Endodermal cell (in vitro differentiated cells): ENCODE data around the gene CKAP4. TPM values are rescaled to one million over a fixed set of nuclear protein-coding genes. Genes with fewer than 3 reads are reported as not detected.
A peak's percentile ranks its signal among the peaks of the same experiment; 100 is the strongest.

ENCODE experiments used
- DNase-seq: peaks from one replicate; pipeline ENCODE4 v3.0.0-alpha.2; 2017
- H3K27ac ChIP-seq: 2 replicates; pipeline ENCODE4 v1.5.1; 2013; ENCODE audit warnings: mild to moderate bottlenecking, low read depth, low read length, moderate library complexity
- H3K27me3 ChIP-seq: 2 replicates; pipeline ENCODE4 v1.6.1; 2013; ENCODE audit warnings: mild to moderate bottlenecking, low read length, moderate library complexity; ENCODE audit not compliant: insufficient read depth, control insufficient read depth, poor library complexity, severe bottlenecking
- H3K36me3 ChIP-seq: 2 replicates; pipeline ENCODE4 v1.7.0; 2013; ENCODE audit warnings: mild to moderate bottlenecking, low read length, moderate library complexity; ENCODE audit not compliant: control insufficient read depth, insufficient read depth
- H3K4me1 ChIP-seq: one replicate; pipeline ENCODE4 v1.7.0; 2013; ENCODE audit warnings: low read length; ENCODE audit not compliant: control insufficient read depth, insufficient read depth
- H3K4me3 ChIP-seq: 2 replicates; pipeline ENCODE4 v1.5.1; 2013; ENCODE audit warnings: mild to moderate bottlenecking, low read length, moderate library complexity
- H3K9ac ChIP-seq: 2 replicates; pipeline ENCODE4 v1.6.1; 2013; ENCODE audit warnings: mild to moderate bottlenecking, low read length, moderate library complexity; ENCODE audit not compliant: poor library complexity, severe bottlenecking; ENCODE audit errors: extremely low read depth
- H3K9me3 ChIP-seq: 2 replicates; pipeline ENCODE4 v1.6.1; 2013; ENCODE audit warnings: mild to moderate bottlenecking, low read length, moderate library complexity; ENCODE audit not compliant: control insufficient read depth
- H3K27ac Mint-ChIP-seq: 2 replicates; pipeline ENCODE4 v1.8.0; 2020; ENCODE audit warnings: mixed read lengths
- H3K27me3 Mint-ChIP-seq: 2 replicates; pipeline ENCODE4 v1.8.0; 2021; ENCODE audit warnings: mild to moderate bottlenecking, mixed read lengths; ENCODE audit not compliant: insufficient read depth
- H3K36me3 Mint-ChIP-seq: 2 replicates; pipeline ENCODE4 v1.8.0; 2020; ENCODE audit warnings: low read depth, mixed read lengths
- H3K4me1 Mint-ChIP-seq: 2 replicates; pipeline ENCODE4 v1.8.0; 2020; ENCODE audit warnings: mixed read lengths
- H3K4me3 Mint-ChIP-seq: 2 replicates; pipeline ENCODE4 v1.8.0; 2020; ENCODE audit warnings: mild to moderate bottlenecking, moderate library complexity, mixed read lengths
- H3K9me3 Mint-ChIP-seq: 2 replicates; pipeline ENCODE4 v1.8.0; 2020; ENCODE audit warnings: mild to moderate bottlenecking, mixed read lengths
- CTCF ChIP-seq: fragments of 200-600 bp; sonication (generic); conservative IDR thresholded peaks from 2 replicates; pipeline ENCODE4 v1.5.0; 2021; ENCODE audit warnings: antibody characterized with exemption, mild to moderate bottlenecking
- WGBS, 2 experiments: methylation state at CpG; one replicate each; pipeline versions ENCODE4 v1.1.5 to v1.1.7; 2013; ENCODE audit warnings: missing lambda C conversion rate in 2 of 2, mixed read lengths in 1 of 2; ENCODE audit not compliant: insufficient coverage in 1 of 2, insufficient read length in 1 of 2; 5-methylcytosine and 5-hydroxymethylcytosine counted together
- total RNA-seq, 2 donors: library from RNA; stranded (reverse); fragmentation: NEBNext Ultra II Directional in 1 of 2; extraction: Animal tissue kit (Norgen Biotek cat#: 25700) in 1 of 2; gene quantifications; 2 replicates in 1 of 2; 3 replicates in 1 of 2; pipeline ENCODE4 v1.2.1, GENCODE V29; 2021

Gene CKAP4
- total RNA-seq, 2 donors from 2014 or later, result 88.9 to 93.3 TPM

GRCh38 chr12:106275458-106275857 is 27.6 kb upstream of the CKAP4 start:
- H3K36me3 ChIP-seq, result no peaks in the 10 kb centered on the region
- TF ChIP-seq CTCF, result no peak
- H3K9me3 ChIP-seq, result no peaks in the 10 kb centered on the region
- no peak overlapping the region for H3K9ac ChIP-seq
- H3K27ac ChIP-seq, result no peak overlapping the region
- 89 to 95% methylated on average over 7 to 9 of the region's 9 CpGs for WGBS, 2 experiments
- peaks cover 3% of the 10 kb centered on the region for H3K4me1 ChIP-seq
- no peak overlapping the region for H3K4me3 Mint-ChIP-seq
- peaks cover 15% of the 10 kb centered on the region for H3K27me3 ChIP-seq
- H3K4me1 Mint-ChIP-seq, result peaks cover 17% of the 10 kb centered on the region
- H3K4me3 ChIP-seq, result no peak overlapping the region
- no peak overlapping the region for H3K27ac Mint-ChIP-seq
- H3K9me3 Mint-ChIP-seq, result no peaks in the 10 kb centered on the region
- H3K36me3 Mint-ChIP-seq, result no peaks in the 10 kb centered on the region
- peaks cover 4% of the 10 kb centered on the region for H3K27me3 Mint-ChIP-seq
- DNase-seq, result no peak

- Mint-ChIP-seq H3K9me3 (no peaks in the 10 kb centered on the region), H3K4me1 (peaks cover 17% of the 10 kb centered on the region), H3K36me3 (no peaks in the 10 kb centered on the region), H3K27ac (peak overlapping the region; percentile 41), H3K4me3 (no peak overlapping the region), H3K27me3 (peaks cover 7% of the 10 kb centered on the region)
- Histone ChIP-seq H3K9me3 (no peaks in the 10 kb centered on the region), H3K27me3 (peaks cover 23% of the 10 kb centered on the region), H3K4me1 (peaks cover 3% of the 10 kb centered on the region), H3K9ac (no peak overlapping the region), H3K4me3 (no peak overlapping the region), H3K36me3 (no peaks in the 10 kb centered on the region), H3K27ac (no peak overlapping the region)
- no peak for DNase-seq
- no peak for TF ChIP-seq CTCF
- WGBS, 2 experiments, result 86 to 88% methylated on average over 6 to 7 of the region's 7 CpGs
Observed at GRCh38 chr12:106274575-106275121, 26.8 kb upstream of the CKAP4 start.

- Mint-ChIP-seq H3K27me3 (peaks cover 7% of the 10 kb centered on the region), H3K9me3 (no peaks in the 10 kb centered on the region), H3K36me3 (no peaks in the 10 kb centered on the region), H3K4me3 (no peak overlapping the region), H3K4me1 (peaks cover 18% of the 10 kb centered on the region), H3K27ac (no peak overlapping the region)
- Histone ChIP-seq H3K4me1 (peaks cover 3% of the 10 kb centered on the region), H3K27ac (no peak overlapping the region), H3K36me3 (no peaks in the 10 kb centered on the region), H3K27me3 (peaks cover 23% of the 10 kb centered on the region), H3K9ac (no peak overlapping the region), H3K9me3 (no peaks in the 10 kb centered on the region), H3K4me3 (no peak overlapping the region)
- no peak for TF ChIP-seq CTCF
- 93 to 100% methylated on average over 1 to 4 of the region's 6 CpGs for WGBS, 2 experiments
- no peak for DNase-seq
Observed at GRCh38 chr12:106274012-106274411, 26.2 kb upstream of the CKAP4 start.
